GM21619 (cell line): Measurements from ENCODE around the gene MUC6.
"Not testable (repeated sequence)": the region's sequence is repeated elsewhere in the genome, so short reads cannot be mapped to it uniquely, and the experiment has no call there.

Source experiments
- ATAC-seq: cut with Tn5 transposase; IDR thresholded peaks from one replicate; pipeline ENCODE4 v1.9.1; 2021; ENCODE audit not compliant: unreplicated experiment

MUC6 gene

GRCh38 chr11:991711-992307 lies 44.7 kb downstream of the MUC6 start:
- ATAC-seq = no peak

GRCh38 chr11:991034-991433 lies 45.5 kb downstream of the MUC6 start:
- no peak for ATAC-seq

- ATAC-seq = no peak
Measured at GRCh38 chr11:990101-990500, 46.4 kb downstream of the MUC6 start.

- no peak for ATAC-seq
Measured at GRCh38 chr11:987671-988070, 48.8 kb downstream of the MUC6 start.

GRCh38 chr11:986952-987305 lies 49.6 kb downstream of the MUC6 start:
- no peak for ATAC-seq

GRCh38 chr11:986270-986951 lies 50.1 kb downstream of the MUC6 start:
- ATAC-seq = no peak

GRCh38 chr11:985848-986247 lies 50.7 kb downstream of the MUC6 start:
- no peak for ATAC-seq

GRCh38 chr11:985406-985805 lies 51.1 kb downstream of the MUC6 start:
- no peak for ATAC-seq

GRCh38 chr11:984546-984945 lies 52.0 kb downstream of the MUC6 start:
- no peak for ATAC-seq

- ATAC-seq = no peak
Measured at GRCh38 chr11:981764-982163, 54.8 kb downstream of the MUC6 start.

GRCh38 chr11:980438-981357 lies 55.8 kb downstream of the MUC6 start:
- ATAC-seq = no peak

- no peak for ATAC-seq
Measured at GRCh38 chr11:978781-979180, 57.7 kb downstream of the MUC6 start.

- ATAC-seq = no peak
Measured at GRCh38 chr11:977830-978720, 58.4 kb downstream of the MUC6 start.

GRCh38 chr11:976431-977160 lies 59.9 kb downstream of the MUC6 start:
- ATAC-seq = no peak

- ATAC-seq = no peak
Measured at GRCh38 chr11:975827-976226, 60.7 kb downstream of the MUC6 start.

GRCh38 chr11:975376-975775 lies 61.1 kb downstream of the MUC6 start:
- ATAC-seq = not testable (repeated sequence)

GRCh38 chr11:973237-973636 lies 63.3 kb downstream of the MUC6 start:
- no peak for ATAC-seq

- no peak for ATAC-seq
Measured at GRCh38 chr11:972523-973211, 63.9 kb downstream of the MUC6 start.

GRCh38 chr11:971731-972365 lies 64.7 kb downstream of the MUC6 start:
- ATAC-seq = no peak
